NCI-H2081 (cell line): Measurements from ENCODE around the gene XRCC2.
A peak's percentile ranks its signal among the peaks of the same experiment; 100 is the strongest.
"Not testable (repeated sequence)": the region's sequence is repeated elsewhere in the genome, so short reads cannot be mapped to it uniquely, and the experiment has no call there.

Experiments
- DNase-seq, 2 experiments: peaks; one replicate each; lab custom pipeline; 2025; lab: John Stamatoyannopoulos, UW

XRCC2 gene

DNA sequence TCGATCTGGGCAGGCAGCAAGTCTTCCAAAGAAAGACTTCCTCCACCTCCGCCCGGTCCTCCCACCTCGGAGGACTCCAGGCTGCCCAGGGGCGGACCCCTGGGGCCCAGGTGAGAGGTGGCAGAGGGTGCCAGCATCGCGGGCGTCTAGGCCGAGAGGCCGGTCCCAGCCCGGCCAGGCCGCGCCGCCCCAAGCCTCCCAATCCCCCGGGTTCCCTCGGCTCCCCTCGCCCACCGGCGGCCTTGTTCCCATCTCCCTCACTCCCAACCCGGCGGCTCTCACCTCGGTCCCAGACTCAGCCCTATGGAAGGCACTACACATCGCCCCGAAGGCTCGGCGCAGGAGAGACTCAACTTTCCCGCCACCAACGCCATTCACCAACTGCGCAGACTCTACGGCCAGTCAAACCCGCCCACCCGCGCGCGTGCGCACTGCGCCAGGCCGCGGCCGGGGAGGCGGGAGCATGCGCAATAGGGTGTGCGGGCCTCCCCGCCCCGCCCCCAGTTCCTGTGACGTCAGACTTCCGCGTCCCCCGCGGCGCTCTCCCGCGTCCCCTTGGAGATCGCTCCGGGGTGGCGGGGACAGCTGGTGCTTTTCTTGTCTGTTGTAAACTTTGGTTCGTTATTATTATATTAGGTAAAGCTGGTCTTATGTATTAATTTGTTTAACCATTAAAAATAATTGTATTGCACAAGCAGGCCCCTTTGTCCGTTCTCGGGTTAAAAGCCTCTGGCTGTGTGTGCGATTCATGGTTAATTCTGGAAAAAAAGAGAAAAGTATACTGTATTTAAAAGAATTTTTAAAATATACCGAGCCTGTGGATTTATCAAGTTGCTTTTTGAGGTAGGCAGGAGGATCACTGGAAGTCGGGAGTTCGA lies at the start of gene XRCC2:
Gene XRCC2, minus strand, starts transcription at position 383 of the 878 bp plus-strand sequence. Its CDS starts 62 bp downstream, at position 321.
- peak; percentile 94 to 95 for DNase-seq

GRCh38 chr7:152723364-152723763 lies 47.4 kb upstream of the XRCC2 start:
- no peak for DNase-seq

DNA sequence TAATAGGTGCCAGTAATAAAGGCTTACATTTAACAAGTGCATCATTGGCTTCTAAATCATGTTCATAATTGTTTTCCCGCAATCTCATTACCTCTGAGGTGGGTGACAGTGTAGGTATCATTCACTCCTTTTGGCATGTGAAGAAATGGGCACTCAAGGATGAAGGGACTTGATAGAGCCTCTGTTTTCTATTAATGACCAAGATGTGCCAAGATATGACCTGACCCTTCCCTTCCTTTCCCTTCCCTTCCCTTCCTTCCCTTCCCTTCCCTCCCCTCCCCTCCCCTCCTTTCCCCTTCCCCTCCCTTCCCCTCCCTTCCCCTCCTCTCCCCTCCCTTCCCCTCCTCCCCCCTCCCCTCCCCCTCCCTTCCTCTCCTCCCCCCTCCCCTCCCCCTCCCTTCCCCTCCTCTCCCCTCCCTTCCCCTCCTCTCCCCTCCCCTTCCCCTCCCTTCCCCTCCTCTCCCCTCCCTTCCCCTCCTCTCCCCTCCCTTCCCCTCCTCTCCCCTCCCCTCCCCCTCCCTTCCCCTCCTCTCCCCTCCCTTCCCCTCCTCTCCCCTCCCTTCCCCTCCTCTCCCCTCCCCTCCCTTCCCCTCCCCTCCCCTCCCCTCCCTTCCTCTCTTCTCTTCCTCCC lies 36.6 kb upstream of the XRCC2 start:
- DNase-seq = not testable (repeated sequence)

- DNase-seq = no peak
Measured at GRCh38 chr7:152711444-152711944, 35.6 kb upstream of the XRCC2 start.

DNA sequence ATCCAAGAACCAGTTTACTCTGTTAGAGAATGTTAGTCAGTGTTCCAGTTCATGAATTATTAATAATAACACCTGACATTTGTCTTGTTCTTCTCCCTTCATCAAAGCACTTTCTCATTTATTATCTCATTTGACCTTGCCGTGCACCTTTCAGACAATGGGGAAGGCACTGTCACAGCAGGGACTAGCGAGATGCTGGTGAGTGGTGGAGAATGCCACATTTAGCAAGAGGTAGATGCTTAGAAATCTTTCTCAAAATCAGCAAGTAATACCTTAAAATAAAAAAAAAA lies 34.2 kb upstream of the XRCC2 start:
- no peak for DNase-seq

DNA sequence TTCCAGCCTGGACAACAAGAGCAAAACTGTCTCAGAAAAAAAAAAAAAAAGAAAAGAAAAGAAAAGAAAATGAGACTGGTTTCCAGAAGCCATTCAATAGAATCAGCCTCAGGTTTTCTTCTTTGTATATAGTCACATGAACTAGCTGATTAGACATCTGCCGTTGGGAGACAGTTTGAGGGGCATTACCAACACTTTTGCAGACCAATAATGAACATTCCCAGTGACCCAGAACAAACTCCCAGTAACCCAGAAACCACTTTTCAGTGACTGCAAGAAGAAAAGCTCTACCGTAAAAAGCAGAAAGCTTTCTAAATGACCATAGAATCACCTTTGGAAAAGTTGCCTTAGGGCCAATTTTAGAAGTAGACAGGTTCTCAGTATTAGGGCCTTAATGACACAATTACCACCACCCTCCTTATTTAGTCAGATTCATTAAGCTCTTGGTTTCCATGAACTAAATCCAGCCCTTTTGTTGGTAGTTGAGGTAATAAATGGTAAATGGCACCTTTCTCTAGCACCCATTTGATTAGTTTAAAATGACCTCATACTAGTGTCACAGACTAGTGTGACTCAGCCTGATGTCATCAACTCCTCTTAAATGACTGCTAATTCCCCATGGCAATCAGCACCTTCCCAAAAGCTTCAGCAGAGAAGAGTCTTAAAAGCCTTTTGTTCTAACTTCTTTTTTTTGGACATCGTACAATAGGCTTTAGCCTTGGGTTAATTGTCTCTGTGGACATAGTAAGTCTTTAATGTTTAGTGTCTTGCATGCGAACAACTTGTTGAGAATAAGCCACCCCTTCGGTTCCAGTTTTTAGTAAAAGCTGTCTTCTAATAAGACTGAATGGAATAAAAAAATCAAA lies 33.6 kb upstream of the XRCC2 start:
- no peak for DNase-seq

DNA sequence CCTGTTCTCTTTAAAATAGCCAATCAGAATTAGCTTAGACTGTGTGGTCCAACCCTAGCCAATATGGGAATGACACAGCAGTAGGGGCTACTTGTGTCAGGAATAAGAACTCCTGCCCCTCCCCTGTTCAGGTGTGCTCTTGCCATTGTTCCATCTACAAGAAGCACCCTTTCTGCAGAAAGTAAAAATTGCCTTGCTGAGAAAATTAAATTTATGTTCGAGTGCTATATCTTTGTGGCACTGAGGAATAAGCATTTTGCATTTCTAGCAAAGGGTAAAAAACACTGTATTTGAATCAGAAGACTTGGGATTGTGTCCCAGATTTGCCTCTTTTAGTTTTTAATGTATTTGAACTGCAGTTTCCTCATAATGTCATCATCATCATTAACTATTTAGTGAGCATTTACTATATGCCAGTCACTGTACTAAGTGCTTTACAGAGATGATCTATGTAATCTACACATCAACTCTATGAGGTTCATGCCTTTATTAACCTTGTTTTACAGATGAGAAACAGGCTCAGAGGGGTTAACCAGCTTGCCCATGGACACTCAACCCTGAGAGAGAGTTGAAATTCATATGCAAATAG lies 28.9 kb upstream of the XRCC2 start:
- no peak for DNase-seq

DNA sequence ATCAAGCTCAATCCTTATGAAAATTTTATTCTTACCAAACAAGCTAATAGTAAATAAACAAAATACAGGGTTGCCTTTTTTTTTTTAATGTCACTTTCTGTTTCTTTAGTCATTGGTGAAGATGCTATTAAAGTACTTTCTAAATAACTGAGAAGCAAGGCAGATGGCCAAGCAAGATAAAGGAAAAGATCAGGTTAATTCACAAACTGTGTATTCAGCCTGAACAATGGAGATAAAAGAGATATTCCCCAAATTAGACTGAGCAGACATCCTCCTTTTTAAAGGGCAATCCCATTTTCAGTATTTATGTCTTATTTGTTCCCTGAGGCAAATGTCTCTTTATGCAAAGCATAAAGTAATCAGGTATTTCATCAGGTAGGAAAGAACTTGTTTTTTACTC lies 23.1 kb upstream of the XRCC2 start:
- peak in 1 of 2 experiments; percentile 17 for DNase-seq

DNA sequence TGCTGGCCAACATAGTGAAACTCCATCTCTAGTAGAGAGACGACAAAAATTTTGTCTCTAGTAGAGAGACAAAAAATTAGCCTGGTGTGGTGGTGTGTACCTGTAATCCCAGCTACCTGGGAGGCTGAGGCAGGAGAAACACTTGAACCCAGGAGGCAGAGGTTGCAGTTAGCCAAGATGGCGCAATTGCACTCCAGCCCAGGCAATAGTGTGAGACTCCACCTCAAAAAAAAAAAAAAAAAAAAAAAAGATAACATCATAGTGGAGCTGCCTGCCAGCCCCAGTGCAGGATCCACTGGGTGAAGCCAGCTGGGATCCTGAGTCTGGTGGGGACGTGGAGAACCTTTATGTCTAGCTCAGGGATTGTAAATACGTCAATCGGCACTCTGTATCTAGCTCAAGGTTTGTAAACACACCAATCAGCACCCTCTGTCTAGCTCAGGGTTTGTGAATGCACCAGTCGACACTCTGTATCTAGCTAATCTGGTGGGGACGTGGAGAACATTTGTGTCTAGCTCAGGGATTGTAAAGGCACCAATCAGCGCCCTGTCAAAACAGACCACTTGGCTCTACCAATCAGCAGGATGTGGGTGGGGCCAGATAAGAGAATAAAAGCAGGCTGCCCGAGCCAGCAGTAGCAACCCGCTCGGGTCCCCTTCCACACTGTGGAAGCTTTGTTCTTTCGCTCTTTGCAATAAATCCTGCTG lies 21.5 kb upstream of the XRCC2 start:
- not testable (repeated sequence) for DNase-seq

DNA sequence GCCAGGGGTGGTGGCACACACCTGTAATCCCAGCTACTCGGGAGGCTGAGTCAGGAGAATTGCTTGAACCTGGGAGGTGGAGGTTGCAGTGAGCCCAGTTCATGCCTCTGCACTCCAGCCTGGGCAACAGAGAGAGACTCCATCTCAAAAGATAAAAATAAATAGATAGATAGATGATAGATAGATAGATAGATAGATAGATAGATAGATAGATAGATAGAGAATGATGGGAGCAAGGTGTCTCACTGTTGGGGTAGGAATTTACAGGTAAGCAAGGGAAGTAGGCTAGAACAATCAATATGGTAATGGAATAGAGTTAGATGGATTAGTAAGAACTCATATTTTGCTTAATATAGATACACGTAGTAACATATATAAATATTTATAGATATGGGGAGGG lies 16.3 kb upstream of the XRCC2 start:
- not testable (repeated sequence) for DNase-seq

GRCh38 chr7:152683297-152683696 lies 7.4 kb upstream of the XRCC2 start:
- DNase-seq = no peak

- peak; percentile 74 to 95 for DNase-seq
Measured at GRCh38 chr7:152677808-152678670, 2.1 kb upstream of the XRCC2 start.

DNA sequence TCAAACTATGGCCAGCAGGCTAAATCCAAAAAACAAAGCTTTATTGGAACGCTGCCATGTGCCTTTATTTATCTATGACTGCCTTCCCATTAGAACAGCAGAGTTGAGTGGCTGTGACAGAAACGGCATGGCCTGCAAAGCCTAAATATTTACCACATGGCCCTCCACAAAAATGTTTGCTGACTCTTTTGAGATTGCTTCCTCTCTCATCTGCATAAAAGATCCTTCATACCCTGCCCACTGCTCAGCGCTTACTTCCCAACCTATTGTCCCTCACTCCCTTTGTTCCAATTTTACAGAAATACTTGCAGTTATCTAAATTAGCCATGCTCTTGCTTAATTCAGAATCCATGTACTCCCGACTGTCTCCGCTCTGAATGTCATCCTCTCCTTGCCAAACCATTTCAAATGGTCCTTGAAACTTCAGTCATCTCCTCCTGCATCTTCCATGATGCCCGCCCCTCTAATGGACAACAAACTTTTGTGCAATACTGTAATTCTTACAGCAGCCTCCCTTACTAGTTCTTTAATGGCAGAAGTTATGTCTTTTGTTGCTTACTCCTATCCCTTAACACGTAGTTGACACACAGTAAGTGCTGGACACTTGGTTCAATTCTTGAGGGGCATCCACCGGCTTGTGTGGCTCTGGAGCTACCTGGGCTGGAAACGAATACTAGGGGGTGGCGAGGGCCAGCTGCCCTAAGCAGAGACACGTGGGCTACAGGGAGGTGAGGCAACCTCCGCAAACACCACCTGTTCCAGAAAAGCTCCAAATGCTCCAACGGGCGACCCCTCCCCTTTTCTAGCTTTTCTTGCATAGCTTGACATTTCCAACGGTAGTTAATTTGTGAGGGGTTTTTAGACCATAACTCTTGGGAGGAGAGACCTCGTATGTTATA lies 832 bp downstream of the XRCC2 start:
- peak; percentile 91 to 96 for DNase-seq

- DNase-seq = no peak
Measured at GRCh38 chr7:152673897-152674296, 2.0 kb downstream of the XRCC2 start.

DNA sequence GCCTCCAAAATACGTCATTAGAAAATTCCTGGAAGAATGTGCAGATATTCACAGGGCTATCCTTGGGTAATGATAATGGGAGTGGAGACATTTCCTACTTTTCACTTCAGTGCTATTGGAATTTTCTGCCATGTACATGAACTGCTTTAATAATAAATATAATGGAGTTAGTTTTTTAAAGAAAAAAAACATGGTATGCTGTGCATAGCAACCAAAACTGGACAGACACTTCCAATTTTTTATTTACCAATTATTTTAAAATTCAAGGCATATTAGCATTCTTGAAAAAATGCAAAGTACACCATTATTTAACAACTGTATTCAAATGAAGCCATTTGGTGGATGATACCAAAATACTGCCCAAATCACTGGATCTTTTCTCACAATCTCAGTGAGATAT lies 3.3 kb downstream of the XRCC2 start:
- DNase-seq = no peak

GRCh38 chr7:152669758-152670157 lies 6.2 kb downstream of the XRCC2 start:
- no peak for DNase-seq

DNA sequence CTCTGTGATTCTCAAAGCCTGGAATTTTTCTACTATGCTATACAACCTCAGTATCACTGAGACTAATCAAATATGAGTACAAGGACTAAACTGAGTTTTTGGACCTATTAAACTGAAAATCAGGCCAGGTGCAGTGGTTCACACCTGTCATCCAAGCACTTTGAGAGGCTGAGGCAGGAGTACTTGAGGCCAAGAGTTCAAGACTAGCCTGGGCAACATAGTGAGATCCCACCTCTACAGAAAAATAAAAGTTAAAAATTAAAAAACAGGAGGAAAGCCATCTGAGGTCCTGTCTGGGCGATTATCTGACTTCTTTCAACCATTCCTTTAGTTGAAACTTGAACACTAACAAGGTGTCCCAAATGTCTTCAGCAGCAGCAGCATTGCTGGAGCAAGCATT lies 7.0 kb downstream of the XRCC2 start:
- no peak for DNase-seq

DNA sequence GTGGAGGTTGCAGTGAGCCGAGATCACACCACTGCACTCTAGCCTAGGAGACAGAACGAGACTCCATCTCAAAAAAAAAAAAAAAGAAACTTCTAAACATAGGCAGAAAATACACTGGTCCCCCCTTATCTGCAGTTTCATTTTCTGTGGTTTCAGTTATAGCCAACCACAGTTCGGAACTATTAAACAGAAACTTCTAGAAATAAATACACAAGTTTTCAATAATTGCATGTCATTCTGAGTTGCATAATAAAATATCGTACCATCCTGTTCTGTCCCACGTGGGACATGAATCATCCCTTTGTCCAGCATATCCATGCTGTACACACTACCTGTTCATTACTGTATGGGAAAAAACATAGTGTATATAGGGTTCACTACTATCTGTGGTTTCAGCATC lies 8.0 kb downstream of the XRCC2 start:
- DNase-seq = no peak

GRCh38 chr7:152666078-152666477 lies 9.9 kb downstream of the XRCC2 start:
- no peak for DNase-seq
